Kidney epithelial cell (primary cell): ENCODE results near the gene HAUS7. TPM values are rescaled to one million over a fixed set of nuclear protein-coding genes. Genes with fewer than 3 reads are reported as not detected.

ENCODE experiments used
- DNase-seq: peaks from one replicate; pipeline ENCODE4 v3.0.0-alpha.2; 2010; ENCODE audit warnings: low read depth
- H3K27me3 ChIP-seq: 2 replicates; pipeline ENCODE4 v1.6.0; 2011; ENCODE audit warnings: low read length; ENCODE audit not compliant: control insufficient read depth, insufficient read depth
- H3K36me3 ChIP-seq: 2 replicates; pipeline ENCODE4 v1.5.1; 2011; ENCODE audit warnings: low read length; ENCODE audit not compliant: control insufficient read depth, insufficient read depth
- H3K4me3 ChIP-seq: 2 replicates; pipeline ENCODE4 v1.5.1; 2011; ENCODE audit warnings: low read depth, mild to moderate bottlenecking, control low read depth, low read length
- CTCF ChIP-seq: IDR thresholded peaks from 2 replicates; pipeline ENCODE4 v1.5.1; 2011; ENCODE audit warnings: mild to moderate bottlenecking, moderate library complexity, low read length, control low read depth, inconsistent platforms; ENCODE audit not compliant: insufficient read depth, poor library complexity, severe bottlenecking
- total RNA-seq: library from RNA; depleted of rRNA; stranded (reverse); fragments of >200 nt; gene quantifications from 2 replicates; pipeline ENCODE4 v1.2.3, GENCODE V29; 2015

The HAUS7 gene
- total RNA-seq, 1 donor from 2014 or later: 25.8 TPM

- Histone ChIP-seq H3K4me3 (no peak overlapping the region), H3K36me3 (no peaks in the 10 kb centered on the region), H3K27me3 (no peaks in the 10 kb centered on the region)
- DNase-seq: no peak
- no peak for TF ChIP-seq CTCF
Observed at GRCh38 chrX:153421856-153422255, 48.5 kb downstream of the HAUS7 start.

- H3K36me3 ChIP-seq: no peaks in the 10 kb centered on the region
- no peak for TF ChIP-seq CTCF
- no peak overlapping the region for H3K4me3 ChIP-seq
- no peaks in the 10 kb centered on the region for H3K27me3 ChIP-seq
- DNase-seq: no peak
Observed at GRCh38 chrX:153420851-153421599, 49.4 kb downstream of the HAUS7 start.

- no peak for DNase-seq
- no peak for TF ChIP-seq CTCF
- Histone ChIP-seq H3K27me3 (no peaks in the 10 kb centered on the region), H3K36me3 (no peaks in the 10 kb centered on the region), H3K4me3 (no peak overlapping the region)
Observed at GRCh38 chrX:153417637-153418036, 52.7 kb downstream of the HAUS7 start.

GRCh38 chrX:153416781-153417450 lies 53.5 kb downstream of the HAUS7 start:
- H3K36me3 ChIP-seq: no peaks in the 10 kb centered on the region
- H3K27me3 ChIP-seq: peaks cover under 1% of the 10 kb centered on the region
- TF ChIP-seq CTCF: no peak
- DNase-seq: no peak
- no peak overlapping the region for H3K4me3 ChIP-seq

- no peaks in the 10 kb centered on the region for H3K36me3 ChIP-seq
- peaks cover 7% of the 10 kb centered on the region for H3K27me3 ChIP-seq
- DNase-seq: no peak
- TF ChIP-seq CTCF: no peak
- H3K4me3 ChIP-seq: no peak overlapping the region
Observed at GRCh38 chrX:153414856-153415510, 55.4 kb downstream of the HAUS7 start.
